CD4-positive, alpha-beta T cell treated with Interleukin-21 for 1 hour (primary cell): ENCODE results near the gene CTSC.

Source experiments
- DNase-seq: peaks from one replicate; pipeline ENCODE4 v3.0.0-alpha.2; 2020

The CTSC gene

GRCh38 chr11:88315015-88315414 is 22.5 kb downstream of the CTSC start:
- no peak for DNase-seq

GRCh38 chr11:88313441-88313840 is 24.1 kb downstream of the CTSC start:
- DNase-seq, result no peak

DNA sequence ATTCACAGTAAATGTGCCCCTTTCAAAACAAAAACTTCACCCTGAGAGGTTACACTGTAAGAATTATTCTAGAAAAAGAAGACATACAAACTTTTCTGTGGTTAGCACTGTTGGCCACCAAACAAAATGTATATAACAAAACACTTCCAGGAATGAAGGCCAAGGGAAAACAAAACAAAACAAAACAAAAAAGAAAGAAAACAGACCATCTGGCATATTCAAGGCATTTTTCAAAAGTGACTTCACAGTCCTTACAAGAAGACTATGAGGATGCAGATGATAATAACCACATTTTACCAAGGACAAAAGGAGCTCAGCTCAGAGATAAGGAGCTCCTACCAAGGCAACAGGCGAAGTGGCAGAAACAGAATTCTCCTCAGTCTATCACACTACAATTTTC is 24.9 kb downstream of the CTSC start:
- DNase-seq, result no peak

DNA sequence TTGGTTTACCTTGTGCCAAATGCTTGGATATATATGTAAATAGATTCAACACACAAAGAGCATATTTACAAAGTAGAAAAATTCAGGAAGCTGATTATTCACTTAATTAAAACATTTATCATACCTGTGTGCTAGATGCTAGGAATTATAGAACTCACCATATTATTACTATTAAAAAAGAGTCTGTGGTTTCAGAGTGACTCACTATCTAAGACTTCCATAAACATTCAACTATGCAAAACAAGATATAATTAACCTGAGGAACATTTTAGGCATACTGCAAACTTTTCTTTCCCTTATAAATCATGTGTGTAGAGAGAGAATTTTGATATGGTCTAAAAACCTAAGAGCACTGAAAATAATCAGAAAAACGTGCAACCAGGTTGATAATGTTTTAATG is 27.3 kb downstream of the CTSC start:
- no peak for DNase-seq

GRCh38 chr11:88308576-88308975 is 29.0 kb downstream of the CTSC start:
- DNase-seq, result no peak

DNA sequence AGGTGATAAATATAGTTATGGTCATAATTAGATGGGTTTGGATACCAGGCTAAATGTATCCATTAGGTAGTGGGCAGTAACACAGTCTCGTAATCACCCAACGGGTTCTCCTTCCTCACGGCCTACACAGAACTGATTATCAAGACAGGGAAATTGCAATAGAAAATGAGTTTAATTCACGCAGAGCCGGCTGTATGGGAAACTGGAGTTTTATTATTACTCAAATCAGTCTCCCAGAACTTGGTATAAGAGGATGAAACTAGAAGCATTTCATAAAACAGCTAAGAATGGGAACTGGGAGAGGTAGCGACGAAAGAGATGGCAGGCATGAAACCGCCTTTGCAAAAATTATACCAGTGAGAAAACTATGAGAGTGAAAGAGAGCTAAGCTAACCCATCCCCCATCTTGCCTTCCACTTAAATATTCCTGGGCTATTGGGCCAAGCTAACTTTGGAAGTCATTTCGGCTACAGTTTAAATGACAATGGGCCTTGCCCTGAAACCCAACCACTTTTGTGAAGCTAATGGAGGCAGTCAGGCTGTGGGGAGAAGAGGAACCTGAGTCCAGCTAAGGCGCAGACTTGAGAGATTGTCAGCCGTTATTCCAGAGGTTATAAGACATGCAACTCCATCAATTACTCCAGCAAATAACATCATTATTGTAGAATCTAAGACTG is 29.6 kb downstream of the CTSC start:
- DNase-seq, result no peak

DNA sequence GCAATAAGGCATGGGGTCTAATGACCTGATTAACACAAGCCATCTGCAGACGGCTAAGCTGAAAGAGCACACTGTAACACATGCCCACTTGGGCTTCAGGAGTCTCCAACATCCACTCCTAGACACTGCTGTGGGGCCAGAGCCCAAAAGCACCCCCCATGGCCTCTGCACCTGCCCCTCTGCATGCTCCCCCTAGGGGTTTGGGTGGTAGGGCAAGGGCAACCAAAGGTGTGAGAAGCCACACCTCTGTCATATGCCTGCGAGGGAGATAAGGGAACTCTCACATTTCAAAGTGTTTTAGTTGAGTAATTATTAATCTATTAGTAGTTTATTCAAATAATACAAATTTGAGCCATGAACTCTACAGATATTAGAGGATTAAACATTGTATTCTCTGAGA is 30.8 kb downstream of the CTSC start:
- no peak for DNase-seq

DNA sequence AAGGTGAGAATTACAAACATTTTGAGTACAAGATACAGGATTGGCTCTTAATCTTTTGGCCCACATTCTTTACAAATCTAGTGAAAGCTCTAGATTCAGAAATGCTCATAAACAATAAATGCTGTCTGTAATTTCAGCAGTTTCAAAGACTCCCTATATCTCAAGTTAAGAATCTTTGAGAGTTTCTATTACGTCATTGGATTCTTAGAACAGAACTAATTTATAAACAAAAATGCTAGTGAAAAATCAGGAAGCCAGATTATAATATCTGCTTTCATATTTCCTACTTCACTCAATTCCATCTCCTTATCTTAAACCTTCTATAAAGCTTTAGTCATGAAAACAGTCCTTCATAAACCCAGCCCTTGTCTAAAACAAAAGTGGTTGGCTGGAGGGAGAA is 32.1 kb downstream of the CTSC start:
- no peak for DNase-seq

DNA sequence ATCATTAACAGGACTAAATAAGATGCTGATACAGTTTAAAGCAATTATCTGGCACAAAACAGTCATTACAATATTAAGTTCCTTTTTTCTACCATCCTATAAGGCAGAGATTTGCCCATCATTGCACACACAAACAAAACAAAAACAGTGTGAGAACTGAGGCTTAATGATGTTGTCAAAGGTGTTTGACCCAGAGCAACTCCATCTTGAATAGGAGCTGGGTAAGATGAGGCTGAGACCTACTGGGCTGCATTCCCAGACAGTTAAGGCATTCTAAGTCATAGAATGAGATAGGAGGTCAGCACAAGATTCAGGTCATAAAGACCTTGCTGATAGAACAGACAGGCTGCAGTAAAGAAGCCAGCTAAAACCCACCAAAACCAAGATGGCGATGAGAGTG is 33.2 kb downstream of the CTSC start:
- DNase-seq, result no peak

GRCh38 chr11:88303037-88303436 is 34.5 kb downstream of the CTSC start:
- DNase-seq, result peak; percentile 13

GRCh38 chr11:88301488-88302140 is 35.9 kb downstream of the CTSC start:
- DNase-seq, result peak; percentile 61

DNA sequence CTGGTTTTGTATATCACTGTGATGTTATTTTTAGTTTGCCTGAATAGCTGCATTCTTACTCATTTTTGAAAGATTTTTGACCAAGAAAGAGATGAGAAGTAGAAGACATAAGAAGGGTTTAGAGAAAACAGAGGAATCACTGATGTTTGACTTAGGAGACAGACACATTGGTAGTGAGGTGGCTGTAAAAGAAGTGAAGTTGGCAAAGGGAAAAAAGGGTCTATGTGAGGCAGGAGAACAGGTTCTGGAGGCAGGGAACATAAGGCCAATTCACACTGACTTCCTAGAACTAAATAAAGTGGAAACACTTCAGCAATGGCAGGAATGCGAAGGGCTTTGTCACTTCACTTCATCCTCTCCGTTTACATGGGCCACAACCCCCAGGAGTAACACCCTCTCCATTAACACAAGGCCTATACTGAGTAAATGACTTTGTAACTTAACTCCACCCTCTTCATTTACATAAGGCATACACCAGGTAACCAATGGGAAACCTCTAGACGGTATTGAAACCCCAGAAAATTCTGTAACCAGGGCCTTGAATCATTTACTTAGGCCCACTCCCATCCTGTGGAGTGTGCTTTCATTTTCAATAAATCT is 36.5 kb downstream of the CTSC start:
- peak; percentile 41 for DNase-seq

GRCh38 chr11:88297863-88298262 is 39.7 kb downstream of the CTSC start:
- DNase-seq, result no peak

- no peak for DNase-seq
Measured at GRCh38 chr11:88297421-88297820, 40.1 kb downstream of the CTSC start.

DNA sequence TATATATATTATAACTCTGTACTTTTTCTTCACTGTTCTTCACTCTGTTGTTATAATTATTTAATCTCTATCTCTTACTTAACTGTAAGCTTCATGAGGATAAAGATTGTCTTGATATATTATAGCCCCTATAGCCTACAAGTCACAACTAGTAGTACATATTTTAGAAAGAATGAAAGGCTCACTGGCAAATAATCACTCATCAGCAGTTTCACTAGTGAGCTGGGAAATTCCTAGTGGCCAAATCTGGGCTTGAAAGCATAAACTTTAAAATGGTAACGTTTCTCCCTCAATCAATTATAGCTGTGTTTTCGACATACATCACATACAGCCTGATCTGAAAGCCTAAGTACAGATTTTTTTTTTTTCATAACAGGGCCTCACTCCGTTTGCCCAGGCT is 42.5 kb downstream of the CTSC start:
- DNase-seq, result no peak

DNA sequence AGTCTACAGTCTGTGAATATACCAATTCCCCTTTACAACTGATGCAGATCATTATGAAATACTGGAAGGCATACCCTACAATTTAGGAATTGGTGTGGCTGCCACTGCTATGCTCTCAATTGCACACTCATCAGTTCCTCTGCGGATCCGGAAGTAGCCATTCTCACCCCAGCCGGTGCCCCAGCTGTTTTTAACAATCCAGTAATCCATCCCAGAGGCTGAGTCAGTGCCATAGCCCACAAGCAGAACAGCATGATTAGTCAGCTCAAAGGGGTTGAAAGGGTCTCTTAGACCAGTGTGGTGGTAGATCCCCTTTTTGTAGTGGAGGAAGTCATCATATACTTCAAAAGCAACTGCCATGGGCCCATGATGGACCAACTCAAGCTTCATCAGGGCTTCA is 43.6 kb downstream of the CTSC start:
- no peak for DNase-seq

DNA sequence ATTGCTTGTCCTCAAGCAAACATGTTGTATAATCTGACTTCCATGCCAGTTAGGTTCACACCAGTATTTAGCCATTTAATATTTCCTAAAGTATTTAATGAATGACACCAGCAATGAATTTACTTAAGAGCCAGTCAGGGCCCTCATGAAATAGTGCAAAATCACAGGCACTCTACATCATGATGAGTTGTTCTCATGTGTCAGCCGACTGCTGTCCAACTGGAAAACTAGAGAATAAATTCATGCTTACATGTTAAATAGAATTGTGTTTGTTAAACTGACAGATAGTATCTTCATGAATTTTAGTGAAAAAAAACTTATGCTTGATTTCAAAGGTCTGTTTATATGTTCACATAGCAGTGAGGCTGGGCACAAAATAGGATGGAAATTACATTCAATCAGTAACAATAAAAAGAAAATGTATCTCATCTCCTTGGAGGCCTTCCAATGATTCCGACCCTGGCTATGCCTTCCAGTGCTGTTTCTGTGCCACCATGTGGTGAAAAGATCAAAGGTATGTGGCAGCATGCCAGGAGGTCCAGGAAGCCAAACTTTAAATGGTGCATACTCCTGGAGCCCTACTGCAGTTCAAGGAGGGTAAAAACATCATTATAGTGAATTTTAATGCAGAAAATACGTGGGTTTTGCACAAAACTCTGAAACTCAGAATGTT is 45.2 kb downstream of the CTSC start:
- no peak for DNase-seq

- no peak for DNase-seq
Measured at GRCh38 chr11:88288560-88288959, 49.0 kb downstream of the CTSC start.

GRCh38 chr11:88284336-88285050 is 53.0 kb downstream of the CTSC start:
- no peak for DNase-seq

DNA sequence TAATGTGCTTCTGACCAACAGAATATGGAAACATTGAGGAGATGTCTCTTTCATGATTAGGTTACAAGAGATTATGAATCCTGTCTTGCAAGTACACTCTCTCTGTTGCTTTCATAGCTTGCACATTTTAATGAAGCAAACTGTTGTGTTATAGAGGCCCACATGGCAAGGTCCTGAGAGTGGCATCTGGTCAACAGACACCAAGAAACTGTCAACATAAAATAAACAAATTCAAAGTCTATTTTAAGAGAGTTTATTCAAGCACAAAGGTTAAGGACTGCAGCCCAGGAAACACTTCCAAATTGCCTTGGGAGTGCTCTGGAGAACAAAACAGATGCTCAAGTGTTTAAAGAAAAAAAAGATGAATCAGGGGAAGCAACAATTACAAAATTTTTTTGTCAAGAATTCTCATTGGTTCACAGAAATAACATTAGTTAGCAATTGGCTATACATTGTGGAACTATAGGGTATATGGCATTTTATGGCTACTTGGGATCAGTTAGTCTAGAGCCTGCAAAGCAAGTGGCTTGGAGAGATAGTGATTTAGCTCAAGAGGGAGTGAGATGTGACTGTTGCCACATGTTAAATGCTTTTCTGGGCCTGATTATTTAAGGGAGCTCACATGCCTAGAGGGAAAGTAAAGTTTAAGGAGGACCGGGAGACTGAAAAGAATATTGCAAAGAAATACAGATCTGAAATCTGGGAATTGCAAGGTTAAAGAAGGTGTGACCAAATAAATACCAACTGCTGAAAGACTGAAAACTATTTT is 54.6 kb downstream of the CTSC start:
- DNase-seq, result no peak

GRCh38 chr11:88281317-88281712 is 56.2 kb downstream of the CTSC start:
- DNase-seq, result no peak

DNA sequence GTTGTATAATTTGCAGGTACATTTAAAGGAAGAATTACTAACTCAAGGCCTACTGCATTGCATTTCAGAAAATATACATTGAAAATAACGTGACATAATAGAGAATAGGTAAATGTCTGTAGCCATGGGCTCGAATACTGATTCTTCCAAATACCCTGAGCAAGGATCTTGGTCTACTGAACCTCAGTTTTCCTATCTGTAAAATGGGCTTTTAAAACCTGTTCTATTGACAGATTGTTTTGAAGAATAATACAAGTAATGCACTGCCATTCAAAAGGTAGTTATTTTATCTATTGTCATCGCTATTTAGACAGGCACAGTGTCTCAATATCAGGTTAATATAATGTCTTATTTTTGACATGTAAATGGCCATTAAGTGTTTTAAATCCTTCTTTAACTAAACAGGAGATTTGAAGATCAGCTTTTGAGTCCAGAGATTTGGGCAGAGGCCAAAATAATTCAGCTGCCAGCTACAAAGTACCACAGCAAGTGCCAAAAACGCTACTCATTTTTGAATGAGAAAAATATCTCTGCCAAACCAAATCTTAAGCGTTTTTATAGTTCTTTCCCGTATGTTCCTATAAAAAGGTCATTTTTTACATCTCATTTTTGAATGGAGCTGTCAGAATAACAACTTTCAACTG is 56.7 kb downstream of the CTSC start:
- DNase-seq, result no peak
